ENCODE results near the gene LYZL2. TPM values are rescaled to one million over a fixed set of nuclear protein-coding genes. Genes with fewer than 3 reads are reported as not detected.

Gene LYZL2
- polyA plus RNA-seq, 4 donors = not detected

Other genes starting within 250 kb of the LYZL2 start
- 1 to 10 TPM; 6.6 to 9.1 (median 6.7) TPM for gene MAP3K8, start 195.6 kb downstream of the LYZL2 start, polyA plus RNA-seq (ENCODE audit: insufficient read length in 4 of 4)